ENCODE data around the gene ABCA7. TPM values are rescaled to one million over a fixed set of nuclear protein-coding genes. Genes with fewer than 3 reads are reported as not detected.

ABCA7 gene
- polyA plus RNA-seq, 4 donors = 6.2 to 8.9 (median 7.6) TPM

GRCh38 chr19:1084024-1084868 lies 44.3 kb downstream of the ABCA7 start:
- DNase-seq (ENCODE audit: low read depth in 4 of 4, low spot score in 3 of 4) = no peak

GRCh38 chr19:1085053-1085658 lies 45.2 kb downstream of the ABCA7 start:
- no peak for DNase-seq (ENCODE audit: low read depth in 4 of 4, low spot score in 3 of 4)

- no peak for DNase-seq (ENCODE audit: low read depth in 4 of 4, low spot score in 3 of 4)
These were observed 46.0 kb downstream of the ABCA7 start for GRCh38 chr19:1085676-1086442.

GRCh38 chr19:1086613-1087012 lies 46.7 kb downstream of the ABCA7 start:
- no peak for DNase-seq (ENCODE audit: low read depth in 4 of 4, low spot score in 3 of 4)

- no peak for DNase-seq (ENCODE audit: low read depth in 4 of 4, low spot score in 3 of 4)
These were observed 48.0 kb downstream of the ABCA7 start for GRCh38 chr19:1087813-1088415.

- no peak for DNase-seq (ENCODE audit: low read depth in 4 of 4, low spot score in 3 of 4)
These were observed 48.6 kb downstream of the ABCA7 start for GRCh38 chr19:1088416-1089010.

GRCh38 chr19:1089126-1089771 lies 49.3 kb downstream of the ABCA7 start:
- no peak for DNase-seq (ENCODE audit: low read depth in 4 of 4, low spot score in 3 of 4)

- DNase-seq (ENCODE audit: low read depth in 4 of 4, low spot score in 3 of 4) = no peak
These were observed 50.0 kb downstream of the ABCA7 start for GRCh38 chr19:1089891-1090290.

- DNase-seq (ENCODE audit: low read depth in 4 of 4, low spot score in 3 of 4) = no peak
These were observed 51.0 kb downstream of the ABCA7 start for GRCh38 chr19:1090731-1091543.

GRCh38 chr19:1091544-1092175 lies 51.8 kb downstream of the ABCA7 start:
- DNase-seq (ENCODE audit: low read depth in 4 of 4, low spot score in 3 of 4) = no peak

GRCh38 chr19:1093330-1093729 lies 53.4 kb downstream of the ABCA7 start:
- DNase-seq (ENCODE audit: low read depth in 4 of 4, low spot score in 3 of 4) = no peak

- DNase-seq (ENCODE audit: low read depth in 4 of 4, low spot score in 3 of 4) = no peak
These were observed 54.1 kb downstream of the ABCA7 start for GRCh38 chr19:1093811-1094553.

- no peak for DNase-seq (ENCODE audit: low read depth in 4 of 4, low spot score in 3 of 4)
These were observed 54.7 kb downstream of the ABCA7 start for GRCh38 chr19:1094655-1094977.

GRCh38 chr19:1094978-1095701 lies 55.2 kb downstream of the ABCA7 start, which contains the start of gene POLR2E:
Gene POLR2E (minus strand): TSS chr19:1095375. CDS start chr19:1095315, 60 bp downstream.
- DNase-seq (ENCODE audit: low read depth in 4 of 4, low spot score in 3 of 4) = peak; percentile 94 to 98 (median 94)

GRCh38 chr19:1097810-1098176 lies 57.9 kb downstream of the ABCA7 start:
- DNase-seq (ENCODE audit: low read depth in 4 of 4, low spot score in 3 of 4) = no peak

- DNase-seq (ENCODE audit: low read depth in 4 of 4, low spot score in 3 of 4) = no peak
These were observed 58.5 kb downstream of the ABCA7 start for GRCh38 chr19:1098177-1099051.

- no peak for DNase-seq (ENCODE audit: low read depth in 4 of 4, low spot score in 3 of 4)
These were observed 61.4 kb downstream of the ABCA7 start for GRCh38 chr19:1101337-1101698.
